B cell (primary cell): Measurements from ENCODE around the gene SPG7. TPM values are rescaled to one million over a fixed set of nuclear protein-coding genes. Genes with fewer than 3 reads are reported as not detected.

Experiments
- ATAC-seq: fragments of 200-7000 bp; cut with Tn5 transposase; one replicate; pipeline ENCODE4 v1.10.0; 2021; ENCODE audit warnings: low read depth, mild to moderate bottlenecking, moderate number of reproducible peaks, moderate library complexity
- CTCF ChIA-PET: fragments of 350-600 bp; sonication (Branson Sonifier 250); formaldehyde crosslinking; loops from one replicate; lab custom pipeline; 2021; ENCODE audit warnings: antibody characterized with exemption, inconsistent platforms; lab: Charles Lee
- POLR2A ChIA-PET: fragments of 350-600 bp; sonication (Branson Sonifier 250); formaldehyde crosslinking; loops from one replicate; lab custom pipeline; 2021; ENCODE audit warnings: antibody characterized with exemption; lab: Charles Lee
- DNase-seq: peaks from one replicate; pipeline ENCODE4 v3.0.0; 2013
- H2AFZ ChIP-seq: 2 replicates; pipeline ENCODE4 v1.6.1; 2012; ENCODE audit warnings: mild to moderate bottlenecking, low read depth, low read length; ENCODE audit not compliant: insufficient read depth, poor library complexity, severe bottlenecking
- H3K27ac ChIP-seq, 2 donors: 1 replicate in 1 of 2; 2 replicates in 1 of 2; pipeline ENCODE4 v1.5.1; 2012 to 2013; ENCODE audit warnings: low read length in 2 of 2, mild to moderate bottlenecking in 2 of 2, moderate library complexity in 1 of 2
- H3K27me3 ChIP-seq, 4 experiments: fragments of 200-600 bp in 1 of 4; sonication (generic) in 1 of 4; replicated peaks in 1 of 4; 1 replicate in 2 of 4; 2 replicates in 2 of 4; pipeline versions ENCODE4 v1.6.1 to v1.7.0; 2013 to 2016; ENCODE audit warnings: low read length in 3 of 4, mild to moderate bottlenecking in 2 of 4, mixed read lengths in 1 of 4, moderate library complexity in 1 of 4; ENCODE audit not compliant: insufficient read depth in 4 of 4, control insufficient read depth in 3 of 4; ENCODE audit errors: control extremely low read depth in 1 of 4
- H3K36me3 ChIP-seq, 2 experiments: replicated peaks in 1 of 2; 1 replicate in 1 of 2; 2 replicates in 1 of 2; pipeline versions ENCODE4 v1.6.1 to v1.7.1; 2013; ENCODE audit warnings: low read length in 1 of 2; ENCODE audit not compliant: insufficient read depth in 2 of 2, control insufficient read depth in 1 of 2; ENCODE audit errors: control extremely low read depth in 1 of 2, extremely low read depth in 1 of 2
- H3K4me1 ChIP-seq, 2 donors: fragments of 200-600 bp in 1 of 2; sonication (generic) in 1 of 2; 1 replicate in 1 of 2; 2 replicates in 1 of 2; pipeline versions ENCODE4 v1.5.1 to v1.6.1; 2013 to 2017; ENCODE audit warnings: low read length in 2 of 2; ENCODE audit not compliant: control insufficient read depth in 2 of 2, insufficient read depth in 2 of 2
- H3K4me2 ChIP-seq: replicated peaks from 2 replicates; pipeline ENCODE3; 2012; ENCODE audit warnings: mild to moderate bottlenecking, low read depth, low read length; ENCODE audit not compliant: poor library complexity, severe bottlenecking
- H3K4me3 ChIP-seq, 5 experiments: fragments of 200-600 bp in 1 of 5; sonication (generic) in 1 of 5; 1 replicate in 3 of 5; 2 replicates in 2 of 5; pipeline versions ENCODE4 v1.5.1 to v1.7.0; 2011 to 2016; ENCODE audit warnings: low read length in 4 of 5, mild to moderate bottlenecking in 4 of 5, low read depth in 2 of 5, control low read depth in 1 of 5, moderate library complexity in 1 of 5; ENCODE audit not compliant: insufficient read depth in 1 of 5; ENCODE audit errors: control extremely low read depth in 1 of 5, extremely low read depth in 1 of 5
- H3K79me2 ChIP-seq: fragments of 200-600 bp; sonication (generic); one replicate; pipeline ENCODE4 v1.6.0; 2016; ENCODE audit warnings: low read length; ENCODE audit not compliant: control insufficient read depth, insufficient read depth
- H3K9ac ChIP-seq: fragments of 200-600 bp; sonication (generic); 2 replicates; pipeline ENCODE4 v1.6.1; 2017; ENCODE audit warnings: mild to moderate bottlenecking, low read length, moderate library complexity
- H3K9me3 ChIP-seq, 3 donors: one replicate each; pipeline versions ENCODE4 v1.6.1 to v1.7.1; 2013; ENCODE audit warnings: low read length in 2 of 3; ENCODE audit not compliant: control insufficient read depth in 2 of 3, insufficient read depth in 1 of 3; ENCODE audit errors: control extremely low read depth in 1 of 3
- H4K20me1 ChIP-seq: 2 replicates; pipeline ENCODE4 v1.6.0; 2012; ENCODE audit warnings: mild to moderate bottlenecking, low read length; ENCODE audit not compliant: insufficient read depth, control insufficient read depth, poor library complexity, severe bottlenecking
- H3K27ac Mint-ChIP-seq: one replicate; pipeline ENCODE4 v1.8.0; 2021; ENCODE audit warnings: mixed read lengths
- H3K27me3 Mint-ChIP-seq: one replicate; pipeline ENCODE4 v1.8.0; 2021; ENCODE audit warnings: mixed read lengths
- H3K4me1 Mint-ChIP-seq: one replicate; pipeline ENCODE4 v1.8.0; 2021; ENCODE audit warnings: mixed read lengths
- H3K4me3 Mint-ChIP-seq: one replicate; pipeline ENCODE4 v1.8.0; 2021; ENCODE audit warnings: mixed read lengths
- H3K9me3 Mint-ChIP-seq: one replicate; pipeline ENCODE4 v1.8.0; 2022; ENCODE audit warnings: mixed read lengths; ENCODE audit not compliant: insufficient read depth
- EZH2 ChIP-seq: IDR thresholded peaks from 2 replicates; pipeline ENCODE4 v1.6.1; 2012; ENCODE audit warnings: borderline replicate concordance, low read depth, mild to moderate bottlenecking, moderate library complexity, low read length; ENCODE audit not compliant: insufficient read depth, poor library complexity, severe bottlenecking
- WGBS: methylation state at CpG from one replicate; pipeline ENCODE4 v1.1.5; 2013; ENCODE audit warnings: missing lambda C conversion rate; ENCODE audit not compliant: insufficient coverage; 5-methylcytosine and 5-hydroxymethylcytosine counted together
- intact Hi-C: fragments of 100-400 bp; cut with micrococcal nuclease; formaldehyde crosslinking; loops from one replicate; pipeline ENCODE4 v1.10.0; 2022
- polyA plus RNA-seq: library from polyadenylated mRNA; depleted of rRNA; stranded (reverse); fragments of >200 nt; gene quantifications from 2 replicates; pipeline ENCODE4 v1.2.3, GENCODE V29; 2012
- total RNA-seq, 2 donors: library from RNA; stranded (reverse); fragments of 120-200 nt in 1 of 2; gene quantifications; 1 replicate in 1 of 2; 2 replicates in 1 of 2; pipeline versions ENCODE4 v1.2.3 to v1.2.4, GENCODE V29; 2013 to 2022
- TF ChIP-seq, protein P1 (sequence below): fragments of 200-600 bp; IDR thresholded peaks from one replicate; pipeline ENCODE4 v1.8.0; 2022; ENCODE audit warnings: antibody characterized with exemption, mild to moderate bottlenecking

The SPG7 gene
- total and polyA plus RNA-seq, 2 donors (not counting 1 experiment from before 2014, with no cell fraction given) = 146 to 157 TPM

DNA sequence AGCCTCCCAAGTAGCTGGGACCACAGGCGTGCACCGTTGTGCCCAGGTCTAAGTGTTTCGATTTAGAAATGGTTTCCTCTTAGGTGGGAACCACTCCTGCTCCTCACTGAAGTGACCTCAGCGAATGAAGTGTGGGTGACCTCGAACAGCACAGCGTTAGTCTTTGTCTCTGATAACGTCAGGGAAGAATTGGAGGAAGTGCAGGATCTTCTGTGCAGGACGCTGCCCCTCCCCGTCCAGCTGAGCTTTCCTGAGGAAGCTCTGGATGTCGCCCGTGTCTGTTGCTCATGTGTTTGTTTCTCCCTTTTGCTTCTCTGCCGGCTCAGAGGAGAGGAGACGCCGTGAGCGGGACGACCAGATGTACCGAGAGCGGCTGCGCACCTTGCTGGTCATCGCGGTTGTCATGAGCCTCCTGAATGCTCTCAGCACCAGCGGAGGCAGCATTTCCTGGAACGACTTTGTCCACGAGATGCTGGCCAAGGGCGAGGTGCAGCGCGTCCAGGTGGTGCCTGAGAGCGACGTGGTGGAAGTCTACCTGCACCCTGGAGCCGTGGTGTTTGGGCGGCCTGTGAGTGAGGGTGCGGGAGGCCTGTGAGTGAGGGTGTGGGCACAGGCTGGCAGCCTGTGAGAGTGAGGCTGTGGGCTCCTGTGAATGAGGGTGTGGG is 15.6 kb downstream of the SPG7 start:
- Histone ChIP-seq H4K20me1 (peaks cover 57% of the 10 kb centered on the region), H3K4me3 (no peak overlapping the region), H3K4me1 (peaks cover 16 to 18% of the 10 kb centered on the region in 2 donors), H3K36me3 (peaks cover 9 to 62% of the 10 kb centered on the region in 2 experiments), H3K27me3 (no peaks in the 10 kb centered on the region), H3K79me2 (peaks cover 49% of the 10 kb centered on the region), H2AFZ (no peak overlapping the region), H3K9me3 (no peaks in the 10 kb centered on the region), H3K4me2 (no peak overlapping the region), H3K9ac (no peak overlapping the region), H3K27ac (no peak overlapping the region)
- 93% methylated on average over 28 of the region's 32 CpGs for WGBS
- ATAC-seq = no peak
- H3K27me3 Mint-ChIP-seq = no peaks in the 10 kb centered on the region
- ChIA-PET POLR2A (no interaction called here), CTCF (no interaction called here)
- H3K9me3 Mint-ChIP-seq = no peaks in the 10 kb centered on the region
- peaks cover 19% of the 10 kb centered on the region for H3K4me1 Mint-ChIP-seq
- no peak overlapping the region for H3K27ac Mint-ChIP-seq
- no peak for TF ChIP-seq EZH2
- TF ChIP-seq, protein P1, sequence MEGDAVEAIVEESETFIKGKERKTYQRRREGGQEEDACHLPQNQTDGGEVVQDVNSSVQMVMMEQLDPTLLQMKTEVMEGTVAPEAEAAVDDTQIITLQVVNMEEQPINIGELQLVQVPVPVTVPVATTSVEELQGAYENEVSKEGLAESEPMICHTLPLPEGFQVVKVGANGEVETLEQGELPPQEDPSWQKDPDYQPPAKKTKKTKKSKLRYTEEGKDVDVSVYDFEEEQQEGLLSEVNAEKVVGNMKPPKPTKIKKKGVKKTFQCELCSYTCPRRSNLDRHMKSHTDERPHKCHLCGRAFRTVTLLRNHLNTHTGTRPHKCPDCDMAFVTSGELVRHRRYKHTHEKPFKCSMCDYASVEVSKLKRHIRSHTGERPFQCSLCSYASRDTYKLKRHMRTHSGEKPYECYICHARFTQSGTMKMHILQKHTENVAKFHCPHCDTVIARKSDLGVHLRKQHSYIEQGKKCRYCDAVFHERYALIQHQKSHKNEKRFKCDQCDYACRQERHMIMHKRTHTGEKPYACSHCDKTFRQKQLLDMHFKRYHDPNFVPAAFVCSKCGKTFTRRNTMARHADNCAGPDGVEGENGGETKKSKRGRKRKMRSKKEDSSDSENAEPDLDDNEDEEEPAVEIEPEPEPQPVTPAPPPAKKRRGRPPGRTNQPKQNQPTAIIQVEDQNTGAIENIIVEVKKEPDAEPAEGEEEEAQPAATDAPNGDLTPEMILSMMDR = no peak
- intact Hi-C loops = no loop called here
- H3K4me3 Mint-ChIP-seq = no peak overlapping the region
- DNase-seq = no peak
